Stimulated activated CD4-positive, alpha-beta T cell treated with anti-CD3 and anti-CD28 coated beads, Interleukin-1b, Interleukin-23, amount 100 ng/mL, for 1 hour (primary cell): ENCODE results near the gene DRC3.

Experiments
- DNase-seq, 2 donors: peaks; one replicate each; pipeline ENCODE4 v3.0.0-alpha.2; 2020; ENCODE audit warnings: low read depth in 2 of 2

DRC3 gene

GRCh38 chr17:18045691-18046350 lies 73.2 kb downstream of the DRC3 start:
- no peak for DNase-seq

GRCh38 chr17:18055597-18055996 lies 82.9 kb downstream of the DRC3 start:
- no peak for DNase-seq

GRCh38 chr17:18056214-18056613 lies 83.6 kb downstream of the DRC3 start:
- DNase-seq, result no peak

GRCh38 chr17:18059283-18059682 lies 86.6 kb downstream of the DRC3 start:
- DNase-seq, result no peak

- no peak for DNase-seq
These were observed 91.4 kb downstream of the DRC3 start for GRCh38 chr17:18064053-18064452.

GRCh38 chr17:18065546-18065945 lies 92.9 kb downstream of the DRC3 start:
- DNase-seq, result no peak
